ENCODE results near the gene DGKA. TPM values are rescaled to one million over a fixed set of nuclear protein-coding genes. Genes with fewer than 3 reads are reported as not detected.

DGKA gene
- total RNA-seq, 1 experiment from 2014 or later, result 25.9 TPM

DNA sequence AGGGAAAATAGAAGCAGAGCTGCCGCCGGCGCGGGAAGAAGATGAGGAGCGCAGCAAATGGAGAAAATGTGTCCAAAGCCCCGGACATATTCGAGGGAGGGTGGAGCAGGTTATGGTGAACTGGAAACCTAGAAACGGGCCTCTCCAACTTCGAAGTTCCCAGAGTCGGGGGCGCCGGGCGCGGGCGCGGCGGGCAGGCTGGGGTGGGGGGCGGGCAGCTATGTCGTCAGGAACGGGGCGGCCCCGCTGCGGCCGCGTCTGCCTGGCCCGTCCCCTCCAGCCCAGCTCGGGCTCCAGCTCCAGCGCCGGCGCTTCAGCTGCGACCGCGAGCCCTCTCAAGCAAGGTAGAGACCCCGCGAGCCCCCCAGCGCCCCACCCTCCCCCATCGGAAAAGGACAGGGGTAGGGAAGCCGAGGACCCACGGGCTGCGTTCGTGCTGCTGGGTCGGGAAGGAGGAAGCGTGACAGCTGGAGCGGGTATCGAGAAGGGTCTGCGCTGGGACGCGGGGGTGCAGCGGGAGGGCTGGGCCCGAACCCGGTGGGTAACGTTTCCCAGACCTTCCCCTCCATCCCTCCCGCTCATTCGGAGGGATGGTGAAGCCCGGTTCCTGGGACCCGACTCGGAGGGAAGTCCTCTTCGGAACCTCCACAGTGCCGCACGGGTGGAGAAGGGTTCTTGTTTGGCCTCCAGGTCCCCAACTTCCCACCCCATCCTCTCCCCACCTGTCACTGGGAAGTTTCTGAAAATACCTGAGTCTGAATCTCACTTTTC lies 1.0 kb downstream of the DGKA start:
- no peak overlapping the region for H3T11ph ChIP-seq (ENCODE audit: low read length)
- H3K9me3 ChIP-seq (ENCODE audit: control insufficient read depth, low read depth, low read length), result no peaks in the 10 kb centered on the region
- H2BK5ac ChIP-seq (ENCODE audit: insufficient read length, low read length), result no peak overlapping the region
- Mint-ChIP-seq H3K27me3 (ENCODE audit: low read depth) (peaks cover 32% of the 10 kb centered on the region), H3K4me1 (peaks cover 30 to 32% of the 10 kb centered on the region in 2 experiments), H3K27ac (peak overlapping the region in 1 of 3 experiments; percentile 85; a peak in 3 of 7 replicates), H3K36me3 (ENCODE audit: insufficient read depth in 1 of 3, low read depth in 3 of 3) (no peaks in the 10 kb centered on the region; a peak in 1 of 7 replicates), H3K9me3 (no peaks in the 10 kb centered on the region; a peak in 1 of 5 replicates), H3K4me3 (peak overlapping the region; percentile 82)
- H3K23me2 ChIP-seq (ENCODE audit: insufficient read length, low read depth, low read length, poor library complexity, severe bottlenecking), result peaks cover 15% of the 10 kb centered on the region
- no peak overlapping the region for H4K91ac ChIP-seq (ENCODE audit: insufficient read length, low read depth, low read length)
- TF ChIP-seq, protein P1, sequence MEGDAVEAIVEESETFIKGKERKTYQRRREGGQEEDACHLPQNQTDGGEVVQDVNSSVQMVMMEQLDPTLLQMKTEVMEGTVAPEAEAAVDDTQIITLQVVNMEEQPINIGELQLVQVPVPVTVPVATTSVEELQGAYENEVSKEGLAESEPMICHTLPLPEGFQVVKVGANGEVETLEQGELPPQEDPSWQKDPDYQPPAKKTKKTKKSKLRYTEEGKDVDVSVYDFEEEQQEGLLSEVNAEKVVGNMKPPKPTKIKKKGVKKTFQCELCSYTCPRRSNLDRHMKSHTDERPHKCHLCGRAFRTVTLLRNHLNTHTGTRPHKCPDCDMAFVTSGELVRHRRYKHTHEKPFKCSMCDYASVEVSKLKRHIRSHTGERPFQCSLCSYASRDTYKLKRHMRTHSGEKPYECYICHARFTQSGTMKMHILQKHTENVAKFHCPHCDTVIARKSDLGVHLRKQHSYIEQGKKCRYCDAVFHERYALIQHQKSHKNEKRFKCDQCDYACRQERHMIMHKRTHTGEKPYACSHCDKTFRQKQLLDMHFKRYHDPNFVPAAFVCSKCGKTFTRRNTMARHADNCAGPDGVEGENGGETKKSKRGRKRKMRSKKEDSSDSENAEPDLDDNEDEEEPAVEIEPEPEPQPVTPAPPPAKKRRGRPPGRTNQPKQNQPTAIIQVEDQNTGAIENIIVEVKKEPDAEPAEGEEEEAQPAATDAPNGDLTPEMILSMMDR (conservative IDR thresholded peaks at IDR 0.05), result no peak
- no peak overlapping the region for H2BK20ac ChIP-seq (ENCODE audit: low read depth, low read length, poor library complexity, severe bottlenecking)
- no peak overlapping the region for H3K56ac ChIP-seq (ENCODE audit: insufficient read length, low read depth, low read length)
- H4K5ac ChIP-seq (ENCODE audit: insufficient read length, low read depth, low read length), result no peak overlapping the region
- peak; percentile 70 for DNase-seq
- no CpG with 5 or more reads among the region's 60 CpGs for WGBS (ENCODE audit: extremely low coverage, insufficient read length, low lambda C conversion rate)
- H3K4me1 ChIP-seq (ENCODE audit: insufficient read depth, low read length), result peaks cover 6% of the 10 kb centered on the region; the same call in 1 of the 2 replicates
- no peak overlapping the region for H3K27ac ChIP-seq (ENCODE audit: insufficient read length, low read depth, low read length)
- H2BK12ac ChIP-seq (ENCODE audit: insufficient read length, low read depth, low read length), result no peak overlapping the region
- H3K23ac ChIP-seq (ENCODE audit: insufficient read length, low read depth, low read length), result no peak overlapping the region
- H3K79me2 ChIP-seq (ENCODE audit: insufficient read depth, low read length), result no peaks in the 10 kb centered on the region
- H3K4me2 ChIP-seq (ENCODE audit: insufficient read depth, insufficient read length, low read length), result peak overlapping the region; percentile 88
- H3K9ac ChIP-seq (ENCODE audit: extremely low read depth, insufficient read length, low read length), result peak overlapping the region; percentile 57
- H2AK5ac ChIP-seq (ENCODE audit: insufficient read length, low read length), result no peak overlapping the region
- no peak overlapping the region for H2BK15ac ChIP-seq (ENCODE audit: low read depth, low read length)
- H2BK120ac ChIP-seq (ENCODE audit: low read depth, low read length, poor library complexity, severe bottlenecking), result no peak overlapping the region
- no peak overlapping the region; the same call in 1 of the 2 replicates for H3K14ac ChIP-seq (ENCODE audit: insufficient read depth, low read length)
- peaks cover 4% of the 10 kb centered on the region; the same call in 1 of the 2 replicates for H3K27me3 ChIP-seq (ENCODE audit: insufficient read depth, low read length)
- no peaks in the 10 kb centered on the region for H3K79me1 ChIP-seq (ENCODE audit: insufficient read depth, low read depth, low read length, poor library complexity, severe bottlenecking)
- H3K18ac ChIP-seq (ENCODE audit: insufficient read length, low read depth, low read length), result no peak overlapping the region
- H4K20me1 ChIP-seq (ENCODE audit: control insufficient read depth, insufficient read depth, insufficient read length), result no peaks in the 10 kb centered on the region
- H3K4ac ChIP-seq (ENCODE audit: low read depth, low read length), result no peak overlapping the region
- H4K8ac ChIP-seq (replicated peaks; ENCODE audit: insufficient read length, low read depth, low read length), result no peak overlapping the region
- H2AFZ ChIP-seq (ENCODE audit: low read length), result no peak overlapping the region

Data from H9 (cell line).